Gastrocnemius medialis (tissue), 4 donors: Measurements from ENCODE around the gene SVEP1. TPM values are rescaled to one million over a fixed set of nuclear protein-coding genes. Genes with fewer than 3 reads are reported as not detected.

ENCODE experiments used
- ATAC-seq, 2 donors: fragments of 150-250 bp; one replicate each; pipeline ENCODE4 v1.9.1; 2016
- DNase-seq, 2 donors: peaks; one replicate each; pipeline ENCODE4 v3.0.0-alpha.2; 2019
- H3K27ac ChIP-seq, 4 donors: fragments of 200-600 bp; sonication (generic); 1 replicate in 1 of 4; 2 replicates in 3 of 4; pipeline ENCODE4 v1.5.1; 2016 to 2018; ENCODE audit warnings: mild to moderate bottlenecking in 2 of 4, moderate library complexity in 1 of 4
- H3K27me3 ChIP-seq, 3 donors: fragments of 200-600 bp; sonication (generic) in 2 of 3; 1 replicate in 1 of 3; 2 replicates in 2 of 3; pipeline versions ENCODE4 v1.5.1 to v1.6.0; 2016 to 2019; ENCODE audit warnings: mild to moderate bottlenecking in 1 of 3, moderate library complexity in 1 of 3
- H3K36me3 ChIP-seq, 2 donors: fragments of 200-600 bp; sonication (generic) in 1 of 2; one replicate each; pipeline ENCODE4 v1.5.1; 2017 to 2018
- H3K4me1 ChIP-seq, 2 donors: fragments of 200-600 bp; sonication (generic) in 1 of 2; one replicate each; pipeline ENCODE4 v1.5.1; 2016 to 2017; ENCODE audit warnings: mild to moderate bottlenecking in 2 of 2
- H3K4me3 ChIP-seq, 4 donors: fragments of 200-600 bp; sonication (generic) in 3 of 4; 1 replicate in 1 of 4; 2 replicates in 3 of 4; pipeline ENCODE4 v1.5.1; 2016 to 2019; ENCODE audit warnings: mild to moderate bottlenecking in 2 of 4
- H3K9me3 ChIP-seq, 3 donors: fragments of 200-600 bp; sonication (generic) in 2 of 3; 1 replicate in 1 of 3; 2 replicates in 2 of 3; pipeline ENCODE4 v1.5.1; 2016 to 2019
- POLR2A ChIP-seq, 2 donors: fragments of 450-650 bp; IDR thresholded peaks; one replicate each; pipeline ENCODE4 v1.6.1; 2017; ENCODE audit warnings: antibody characterized with exemption in 2 of 2, mild to moderate bottlenecking in 2 of 2, moderate library complexity in 2 of 2
- in situ Hi-C, 4 donors: fragments of 200-750 bp; cut with MboI; loops; one replicate each; pipeline versions ENCODE4 v1.15.0 to v1.8.0; 2017; ENCODE audit warnings: low sequenced_read_pairs in 4 of 4
- intact Hi-C: fragments of 100-400 bp; cut with DNase I; formaldehyde crosslinking; loops from one replicate; pipeline ENCODE4 v1.15.1; 2023; ENCODE audit warnings: low total_unique reads
- total RNA-seq, 4 donors: library from RNA; depleted of rRNA; stranded (reverse); fragments of >200 nt; gene quantifications; one replicate each; pipeline versions ENCODE4 v1.1.0 to v1.2.3, GENCODE V29; 2016
- TF ChIP-seq, protein P1 (sequence below), 5 experiments: fragments of 450-650 bp in 3 of 5; fragments of 200-600 bp in 2 of 5; sonication (generic) in 2 of 5; IDR thresholded peaks in 4 of 5; conservative IDR thresholded peaks in 1 of 5; 1 replicate in 4 of 5; 2 replicates in 1 of 5; pipeline ENCODE4 v1.5.1; 2016 to 2019; ENCODE audit warnings: antibody characterized with exemption in 5 of 5, mild to moderate bottlenecking in 3 of 5, moderate library complexity in 3 of 5

Gene SVEP1
- total RNA-seq, 4 donors from 2014 or later = 3.8 to 10.3 (median 6.5) TPM

DNA sequence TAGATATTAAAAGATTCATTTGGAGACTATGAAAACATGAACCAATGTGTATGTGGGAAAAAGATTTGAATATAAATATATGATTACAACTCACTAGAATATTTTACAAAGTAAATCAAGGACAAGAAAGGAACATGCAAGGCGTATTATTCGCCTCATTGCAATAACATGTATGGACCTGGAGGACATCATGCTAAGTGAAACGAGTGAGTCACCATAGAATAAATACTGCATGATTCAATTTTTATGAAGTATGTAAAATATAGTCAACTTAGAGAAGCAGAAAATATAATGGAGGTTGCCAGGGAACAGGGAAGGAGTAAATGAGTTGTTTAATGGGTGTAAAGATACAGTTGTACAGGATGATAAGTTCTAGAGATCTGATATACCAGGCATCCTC lies 246.8 kb downstream of the SVEP1 start:
- no peak for ATAC-seq
- DNase-seq = no peak
- H3K27me3 ChIP-seq = no peaks in the 10 kb centered on the region
- H3K27ac ChIP-seq = no peak overlapping the region
- H3K36me3 ChIP-seq = no peaks in the 10 kb centered on the region
- TF ChIP-seq, protein P1, sequence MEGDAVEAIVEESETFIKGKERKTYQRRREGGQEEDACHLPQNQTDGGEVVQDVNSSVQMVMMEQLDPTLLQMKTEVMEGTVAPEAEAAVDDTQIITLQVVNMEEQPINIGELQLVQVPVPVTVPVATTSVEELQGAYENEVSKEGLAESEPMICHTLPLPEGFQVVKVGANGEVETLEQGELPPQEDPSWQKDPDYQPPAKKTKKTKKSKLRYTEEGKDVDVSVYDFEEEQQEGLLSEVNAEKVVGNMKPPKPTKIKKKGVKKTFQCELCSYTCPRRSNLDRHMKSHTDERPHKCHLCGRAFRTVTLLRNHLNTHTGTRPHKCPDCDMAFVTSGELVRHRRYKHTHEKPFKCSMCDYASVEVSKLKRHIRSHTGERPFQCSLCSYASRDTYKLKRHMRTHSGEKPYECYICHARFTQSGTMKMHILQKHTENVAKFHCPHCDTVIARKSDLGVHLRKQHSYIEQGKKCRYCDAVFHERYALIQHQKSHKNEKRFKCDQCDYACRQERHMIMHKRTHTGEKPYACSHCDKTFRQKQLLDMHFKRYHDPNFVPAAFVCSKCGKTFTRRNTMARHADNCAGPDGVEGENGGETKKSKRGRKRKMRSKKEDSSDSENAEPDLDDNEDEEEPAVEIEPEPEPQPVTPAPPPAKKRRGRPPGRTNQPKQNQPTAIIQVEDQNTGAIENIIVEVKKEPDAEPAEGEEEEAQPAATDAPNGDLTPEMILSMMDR (IDR thresholded peaks at IDR 0.05 in 4 of 5, conservative IDR thresholded peaks at IDR 0.05 in 1 of 5) = no peak
- no peak for TF ChIP-seq POLR2A (IDR thresholded peaks at IDR 0.05)
- no peaks in the 10 kb centered on the region for H3K9me3 ChIP-seq
- no peak overlapping the region for H3K4me3 ChIP-seq
- no peaks in the 10 kb centered on the region for H3K4me1 ChIP-seq
- intact Hi-C loops (no loop called here), in situ Hi-C loops (no loop called here)

DNA sequence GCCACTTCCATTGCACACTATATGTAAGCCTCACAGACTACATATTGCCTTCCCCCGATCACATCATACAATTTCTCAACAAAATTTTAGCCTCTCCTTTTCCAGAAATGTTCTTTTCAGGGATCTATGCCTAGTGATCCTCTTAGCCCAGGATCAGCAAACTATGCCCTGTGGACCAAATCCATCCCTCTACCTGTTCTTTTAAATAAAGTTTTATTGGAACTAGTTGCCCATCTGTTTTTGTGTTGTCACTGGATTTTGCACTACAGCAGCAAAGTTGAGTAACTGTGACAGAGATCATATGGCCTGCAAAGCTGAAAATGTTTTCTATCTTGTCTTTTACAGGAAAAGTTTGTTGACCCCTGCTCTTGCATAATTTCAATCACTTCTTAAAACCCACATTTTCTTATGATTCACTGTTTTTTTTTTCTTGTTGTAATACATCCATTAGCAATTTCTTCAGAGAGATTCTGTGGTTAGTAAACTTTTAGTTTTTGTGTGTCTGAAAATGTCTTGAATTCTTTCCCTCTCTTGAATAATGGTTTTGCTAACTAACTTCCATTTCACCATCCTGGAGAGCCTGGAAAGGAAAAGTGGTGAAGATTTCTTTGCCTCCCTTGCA lies 248.9 kb downstream of the SVEP1 start:
- ATAC-seq = no peak

GRCh38 chr9:110329639-110330230 lies 249.8 kb downstream of the SVEP1 start:
- ATAC-seq (no peak), DNase-seq (no peak)
- no peak for TF ChIP-seq POLR2A (IDR thresholded peaks at IDR 0.05)
- TF ChIP-seq, protein P1 (IDR thresholded peaks at IDR 0.05 in 4 of 5, conservative IDR thresholded peaks at IDR 0.05 in 1 of 5) = no peak
- Histone ChIP-seq H3K27me3 (no peaks in the 10 kb centered on the region), H3K9me3 (no peaks in the 10 kb centered on the region), H3K27ac (no peak overlapping the region), H3K4me3 (no peak overlapping the region), H3K4me1 (no peaks in the 10 kb centered on the region), H3K36me3 (no peaks in the 10 kb centered on the region)
- in situ Hi-C loops (no loop called here), intact Hi-C loops (no loop called here)

More for the DNA sequence above, 248.9 kb downstream of the SVEP1 start:
- no peak overlapping the region for H3K27ac ChIP-seq
- no peaks in the 10 kb centered on the region for H3K4me1 ChIP-seq
- intact Hi-C loops = no loop called here
- no peaks in the 10 kb centered on the region for H3K36me3 ChIP-seq
- no peak overlapping the region for H3K4me3 ChIP-seq
- in situ Hi-C loops = no loop called here
- no peaks in the 10 kb centered on the region for H3K27me3 ChIP-seq
- no peaks in the 10 kb centered on the region for H3K9me3 ChIP-seq
- TF ChIP-seq POLR2A (IDR thresholded peaks at IDR 0.05) = no peak
- TF ChIP-seq, protein P1 (IDR thresholded peaks at IDR 0.05 in 4 of 5, conservative IDR thresholded peaks at IDR 0.05 in 1 of 5) = no peak
- DNase-seq = no peak

DNA sequence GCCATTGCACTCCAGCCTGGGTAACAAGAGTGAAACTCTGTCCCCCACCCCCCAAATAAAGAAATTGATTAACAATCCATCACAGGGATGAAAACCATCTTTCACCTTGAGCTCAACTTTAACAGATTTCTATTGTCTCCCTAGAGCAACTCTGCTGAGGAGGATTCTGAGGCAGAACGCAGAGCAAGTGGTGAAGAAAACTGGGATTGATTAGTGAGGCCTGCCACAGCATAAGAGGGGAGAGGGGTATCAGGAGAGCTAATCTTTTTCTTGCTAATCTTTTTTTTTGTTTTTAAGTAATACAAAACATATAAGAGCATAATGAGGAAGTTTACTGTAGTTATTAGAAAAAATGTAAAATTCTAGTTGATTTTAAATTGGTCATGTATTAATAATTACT lies 250.8 kb downstream of the SVEP1 start:
- no peaks in the 10 kb centered on the region for H3K9me3 ChIP-seq
- no peaks in the 10 kb centered on the region for H3K36me3 ChIP-seq
- H3K4me3 ChIP-seq = no peak overlapping the region
- intact Hi-C loops (no loop called here), in situ Hi-C loops (no loop called here)
- DNase-seq (no peak), ATAC-seq (no peak)
- TF ChIP-seq, protein P1 (IDR thresholded peaks at IDR 0.05 in 4 of 5, conservative IDR thresholded peaks at IDR 0.05 in 1 of 5) = no peak
- TF ChIP-seq POLR2A (IDR thresholded peaks at IDR 0.05) = no peak
- H3K27me3 ChIP-seq = no peaks in the 10 kb centered on the region
- H3K27ac ChIP-seq = no peak overlapping the region
- no peaks in the 10 kb centered on the region for H3K4me1 ChIP-seq
